HFFc6 (cell line): Measurements from ENCODE around the gene ADORA1. TPM values are rescaled to one million over a fixed set of nuclear protein-coding genes. Genes with fewer than 3 reads are reported as not detected.

Source experiments
- DNase-seq: peaks from one replicate; pipeline ENCODE4 v3.0.0-alpha.2; 2018
- H3K27ac Mint-ChIP-seq: 2 replicates; pipeline ENCODE4 v1.8.0; 2020; ENCODE audit warnings: mild to moderate bottlenecking, mixed read lengths
- H3K27me3 Mint-ChIP-seq: 2 replicates; pipeline ENCODE4 v1.8.0; 2021; ENCODE audit warnings: mild to moderate bottlenecking, moderate library complexity, mixed read lengths; ENCODE audit not compliant: insufficient read depth
- H3K36me3 Mint-ChIP-seq: 2 replicates; pipeline ENCODE4 v1.8.0; 2021; ENCODE audit warnings: low read depth, mixed read lengths
- H3K4me1 Mint-ChIP-seq: 2 replicates; pipeline ENCODE4 v1.8.0; 2020; ENCODE audit warnings: low read depth, mixed read lengths
- H3K4me3 Mint-ChIP-seq: 2 replicates; pipeline ENCODE4 v1.8.0; 2020; ENCODE audit warnings: mild to moderate bottlenecking, moderate library complexity, mixed read lengths
- H3K9me3 Mint-ChIP-seq: 2 replicates; pipeline ENCODE4 v1.8.0; 2020; ENCODE audit warnings: mild to moderate bottlenecking, mixed read lengths
- total RNA-seq, 6 experiments: library from RNA; stranded (reverse); fragmentation: NEBNext Ultra II Directional; extraction: Animal tissue kit (Norgen Biotek cat#: 25700); gene quantifications; 2 replicates in 1 of 6; 3 replicates in 5 of 6; pipeline ENCODE4 v1.2.3, GENCODE V29; 2021
- TF ChIP-seq, protein P1 (sequence below): fragments of 200-600 bp; sonication (generic); IDR thresholded peaks from 2 replicates; pipeline ENCODE4 v1.5.0; 2021; ENCODE audit warnings: antibody characterized with exemption, mild to moderate bottlenecking

Gene ADORA1
- total RNA-seq, 6 experiments from 2014 or later, result 0.25 to 5.5 (median 0.53) TPM

DNA sequence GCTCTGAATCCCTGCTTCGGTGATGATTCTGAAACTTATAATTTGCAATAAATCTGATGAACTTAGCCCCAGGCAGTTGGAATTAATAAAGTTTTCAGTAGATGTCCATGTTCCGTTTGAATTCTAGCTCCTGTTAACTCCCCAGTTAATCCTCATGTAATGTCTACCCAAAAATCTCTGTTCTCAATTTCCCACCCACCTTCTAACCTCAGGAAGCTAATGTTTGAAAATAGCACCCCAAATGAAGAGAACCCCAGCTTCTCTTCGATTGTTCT is 45.4 kb upstream of the ADORA1 start:
- Mint-ChIP-seq H3K4me1 (no peaks in the 10 kb centered on the region), H3K27me3 (peaks cover 33% of the 10 kb centered on the region), H3K9me3 (no peaks in the 10 kb centered on the region), H3K4me3 (no peak overlapping the region), H3K27ac (no peak overlapping the region), H3K36me3 (no peaks in the 10 kb centered on the region)
- no peak for DNase-seq
- TF ChIP-seq, protein P1, sequence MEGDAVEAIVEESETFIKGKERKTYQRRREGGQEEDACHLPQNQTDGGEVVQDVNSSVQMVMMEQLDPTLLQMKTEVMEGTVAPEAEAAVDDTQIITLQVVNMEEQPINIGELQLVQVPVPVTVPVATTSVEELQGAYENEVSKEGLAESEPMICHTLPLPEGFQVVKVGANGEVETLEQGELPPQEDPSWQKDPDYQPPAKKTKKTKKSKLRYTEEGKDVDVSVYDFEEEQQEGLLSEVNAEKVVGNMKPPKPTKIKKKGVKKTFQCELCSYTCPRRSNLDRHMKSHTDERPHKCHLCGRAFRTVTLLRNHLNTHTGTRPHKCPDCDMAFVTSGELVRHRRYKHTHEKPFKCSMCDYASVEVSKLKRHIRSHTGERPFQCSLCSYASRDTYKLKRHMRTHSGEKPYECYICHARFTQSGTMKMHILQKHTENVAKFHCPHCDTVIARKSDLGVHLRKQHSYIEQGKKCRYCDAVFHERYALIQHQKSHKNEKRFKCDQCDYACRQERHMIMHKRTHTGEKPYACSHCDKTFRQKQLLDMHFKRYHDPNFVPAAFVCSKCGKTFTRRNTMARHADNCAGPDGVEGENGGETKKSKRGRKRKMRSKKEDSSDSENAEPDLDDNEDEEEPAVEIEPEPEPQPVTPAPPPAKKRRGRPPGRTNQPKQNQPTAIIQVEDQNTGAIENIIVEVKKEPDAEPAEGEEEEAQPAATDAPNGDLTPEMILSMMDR, result no peak

DNA sequence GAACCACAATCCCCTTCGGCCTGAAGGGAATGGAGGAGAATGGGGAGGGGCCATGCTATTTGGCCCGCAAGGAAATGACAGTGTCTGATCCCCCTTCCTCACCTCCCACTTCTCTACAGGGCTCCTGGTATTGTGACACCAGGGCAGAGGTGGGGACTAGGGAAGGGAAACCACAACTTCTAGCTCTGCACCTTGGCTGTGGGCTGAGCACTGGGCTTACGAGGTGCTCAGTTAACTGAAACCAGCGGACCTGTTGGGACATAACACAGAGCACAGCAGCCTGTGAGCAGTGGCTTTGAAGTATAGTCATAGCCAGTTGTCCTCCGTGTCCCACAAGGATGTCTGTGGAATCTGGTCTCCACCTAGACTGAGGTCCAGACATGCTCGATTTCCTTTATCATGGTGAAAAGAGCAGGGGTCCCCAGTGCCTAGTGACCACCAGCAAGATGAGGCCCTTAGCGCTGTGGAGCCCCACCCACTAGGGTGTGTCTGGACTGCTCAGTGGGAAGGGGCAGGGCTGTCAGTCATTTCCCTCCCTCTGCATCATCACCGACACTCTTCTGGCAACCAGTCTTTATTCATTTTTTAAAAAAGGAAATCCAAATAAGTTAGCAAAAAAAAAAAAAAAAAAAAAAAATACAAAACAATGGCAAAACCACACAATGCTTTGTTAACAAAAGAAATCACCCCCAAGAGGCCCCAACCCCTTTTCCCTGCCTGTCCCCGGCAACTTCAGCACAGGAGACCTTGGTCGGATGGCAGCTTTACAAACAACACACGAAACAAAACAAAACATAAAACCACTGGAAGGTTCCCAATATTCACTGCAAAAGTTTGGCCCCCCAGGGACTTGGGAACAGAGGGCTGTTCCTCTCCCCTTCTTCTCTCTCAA is 44.7 kb upstream of the ADORA1 start:
- Mint-ChIP-seq H3K36me3 (no peaks in the 10 kb centered on the region), H3K4me1 (no peaks in the 10 kb centered on the region), H3K4me3 (no peak overlapping the region), H3K27ac (no peak overlapping the region), H3K27me3 (peaks cover 33% of the 10 kb centered on the region), H3K9me3 (no peaks in the 10 kb centered on the region)
- TF ChIP-seq, protein P1, result no peak
- DNase-seq, result no peak

DNA sequence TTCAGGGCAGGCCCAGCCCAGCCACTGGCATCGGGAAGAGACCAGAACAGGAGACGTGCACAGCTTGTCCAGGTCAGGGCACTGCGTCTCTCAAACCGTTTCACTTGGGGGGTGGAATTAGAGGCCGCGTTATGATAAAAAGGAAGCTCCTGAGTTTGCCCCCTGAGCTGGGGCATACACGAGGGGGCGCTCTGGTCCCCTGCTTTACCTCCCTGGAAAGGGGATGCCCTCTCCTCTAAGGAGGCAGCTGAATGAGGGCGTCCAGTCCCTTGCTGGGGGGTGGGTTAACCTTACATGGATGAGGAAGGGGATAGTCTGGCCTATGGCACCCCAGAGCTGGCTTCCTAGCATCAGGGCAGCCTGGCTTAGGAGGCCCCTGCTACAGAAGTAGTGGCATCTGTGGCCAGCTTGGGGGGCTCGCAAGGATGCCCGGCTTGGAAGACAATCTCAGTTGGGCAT is 44.0 kb upstream of the ADORA1 start:
- H3K27ac Mint-ChIP-seq, result no peak overlapping the region
- peaks cover 35% of the 10 kb centered on the region for H3K27me3 Mint-ChIP-seq
- no peaks in the 10 kb centered on the region for H3K4me1 Mint-ChIP-seq
- no peaks in the 10 kb centered on the region for H3K36me3 Mint-ChIP-seq
- TF ChIP-seq, protein P1, result peak; percentile 32; the same call in 1 of the 2 replicates
- no peak overlapping the region for H3K4me3 Mint-ChIP-seq
- no peaks in the 10 kb centered on the region for H3K9me3 Mint-ChIP-seq
- DNase-seq, result no peak

DNA sequence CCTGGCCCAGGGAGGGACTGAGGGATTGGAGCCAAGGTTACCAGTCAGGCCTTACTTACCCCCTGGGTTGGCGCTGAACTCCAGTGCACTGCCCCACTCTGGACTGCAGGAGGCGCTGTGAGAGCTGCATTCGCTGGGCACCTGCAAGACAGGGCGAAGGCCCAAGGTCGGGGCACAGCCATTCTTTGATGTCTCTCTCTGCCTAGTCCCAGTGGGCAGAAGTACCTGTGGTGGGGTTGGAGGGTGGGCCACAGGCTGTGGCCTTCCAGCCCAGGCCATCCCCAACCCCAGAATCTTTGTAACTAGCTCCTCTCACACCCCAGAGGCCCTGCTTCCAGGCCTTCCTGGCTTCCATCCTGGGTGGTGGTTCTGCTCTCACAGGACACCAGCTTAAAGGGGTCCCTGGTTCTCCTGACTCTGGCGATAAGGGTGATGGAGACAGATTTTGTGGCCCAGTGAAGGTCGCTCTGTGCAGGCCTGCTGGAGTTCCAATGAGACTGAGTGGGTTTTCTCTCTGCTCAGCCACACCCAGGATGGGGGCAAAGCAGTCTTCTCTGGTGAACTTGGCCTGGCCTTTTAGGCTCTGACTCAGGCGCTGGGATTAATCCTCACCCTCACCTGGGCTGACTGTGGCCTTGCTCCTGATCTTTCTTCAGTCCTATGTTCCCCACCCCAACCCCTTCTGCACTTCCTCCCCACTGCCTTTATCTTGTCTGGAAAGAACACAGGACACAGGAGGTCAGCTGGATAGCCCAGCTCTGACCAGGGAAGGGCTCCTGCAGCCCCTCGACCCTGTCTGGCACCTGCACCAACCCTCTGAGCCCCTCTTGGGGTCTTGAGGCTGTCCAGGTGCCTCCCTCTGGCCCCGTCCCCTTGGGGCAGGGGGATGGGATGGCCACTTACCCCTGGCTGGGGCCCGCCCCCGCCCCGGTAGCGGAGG is 42.7 kb upstream of the ADORA1 start:
- H3K36me3 Mint-ChIP-seq, result no peaks in the 10 kb centered on the region
- no peak for DNase-seq
- TF ChIP-seq, protein P1, result peak; percentile 81
- H3K27ac Mint-ChIP-seq, result no peak overlapping the region
- peaks cover 42% of the 10 kb centered on the region for H3K27me3 Mint-ChIP-seq
- H3K4me3 Mint-ChIP-seq, result no peak overlapping the region
- H3K9me3 Mint-ChIP-seq, result no peaks in the 10 kb centered on the region
- no peaks in the 10 kb centered on the region for H3K4me1 Mint-ChIP-seq

DNA sequence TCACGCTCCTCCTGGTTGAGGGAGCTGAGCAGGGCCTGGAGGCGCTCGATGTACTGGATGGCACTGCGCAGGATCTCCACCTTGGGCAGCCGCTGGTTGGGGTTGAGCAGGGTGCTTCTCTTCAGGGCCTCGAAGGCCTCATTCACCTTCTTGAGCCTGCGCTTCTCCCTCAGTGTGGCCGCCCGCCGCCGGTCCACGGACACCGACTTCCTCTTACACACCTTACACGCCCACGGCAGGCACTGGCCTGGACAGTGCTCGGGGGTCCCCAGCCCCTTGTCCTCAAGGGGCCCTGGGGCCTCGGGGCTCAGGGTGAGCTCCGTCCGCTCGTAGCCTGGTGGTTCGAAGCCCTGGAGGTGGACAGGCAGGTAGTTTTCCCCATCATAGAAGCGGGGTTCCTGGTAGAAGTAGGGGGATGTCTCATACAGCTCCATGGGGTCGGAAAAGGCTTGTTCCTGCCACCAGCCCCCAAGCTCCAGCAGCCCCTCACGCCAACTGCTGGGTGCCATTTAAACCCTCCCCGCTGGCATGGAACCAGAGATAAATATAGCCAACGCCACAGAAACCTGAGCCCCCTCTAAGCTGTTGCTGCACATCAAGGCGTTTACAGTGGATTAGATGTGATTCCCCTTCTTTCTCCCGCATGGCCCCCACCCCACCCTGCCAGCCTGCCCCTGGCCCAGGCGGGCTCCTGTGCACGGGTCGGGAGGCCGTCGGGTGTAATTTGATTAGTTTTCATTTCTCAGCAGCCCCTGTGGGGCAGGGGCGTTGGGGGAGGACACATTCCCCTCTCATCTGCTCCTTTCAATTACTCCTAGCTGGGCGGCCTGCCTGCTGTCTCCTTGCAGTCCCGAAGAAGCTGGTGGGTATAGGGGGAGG is 41.8 kb upstream of the ADORA1 start, which contains the start of gene MYOG:
TSS of gene MYOG (minus strand) at position 485 of the 879 bp plus-strand sequence. CDS start at position 434, 51 bp downstream.
- no peaks in the 10 kb centered on the region; the same call in 1 of the 2 replicates for H3K4me1 Mint-ChIP-seq
- TF ChIP-seq, protein P1, result no peak
- H3K36me3 Mint-ChIP-seq, result no peaks in the 10 kb centered on the region
- H3K4me3 Mint-ChIP-seq, result no peak within 1 kb of the TSS
- peaks cover 34% of the 10 kb centered on the region for H3K27me3 Mint-ChIP-seq
- H3K27ac Mint-ChIP-seq, result no peak within 1 kb of the TSS
- H3K9me3 Mint-ChIP-seq, result no peaks in the 10 kb centered on the region
- no peak for DNase-seq
